Mesothelial cell of epicardium (in vitro differentiated cells): ENCODE data around the gene LDLRAP1. TPM values are rescaled to one million over a fixed set of nuclear protein-coding genes. Genes with fewer than 3 reads are reported as not detected.

Experiments used
- DNase-seq, 2 experiments: peaks; one replicate each; pipeline ENCODE4 v3.0.0; 2021; ENCODE audit warnings: low spot score in 2 of 2; ENCODE audit not compliant: unreplicated experiment in 2 of 2
- H3K27ac Mint-ChIP-seq: 2 replicates; pipeline ENCODE4 v1.8.0; 2021; ENCODE audit warnings: mixed read lengths
- H3K27me3 Mint-ChIP-seq: 2 replicates; pipeline ENCODE4 v1.8.0; 2021; ENCODE audit warnings: low read depth, mixed read lengths
- H3K36me3 Mint-ChIP-seq: 2 replicates; pipeline ENCODE4 v1.8.0; 2021; ENCODE audit warnings: mixed read lengths
- H3K4me1 Mint-ChIP-seq: 2 replicates; pipeline ENCODE4 v1.8.0; 2021; ENCODE audit warnings: mixed read lengths
- H3K4me3 Mint-ChIP-seq: 2 replicates; pipeline ENCODE4 v1.8.0; 2021; ENCODE audit warnings: mild to moderate bottlenecking, moderate library complexity, mixed read lengths
- H3K9me3 Mint-ChIP-seq: 2 replicates; pipeline ENCODE4 v1.8.0; 2021; ENCODE audit warnings: mixed read lengths
- total RNA-seq: library from RNA; stranded (reverse); gene quantifications from 3 replicates; pipeline ENCODE4 v1.2.1, GENCODE V29; 2021
- TF ChIP-seq, protein P1 (sequence below): fragments of 200-600 bp; sonication (generic); IDR thresholded peaks from one replicate; pipeline ENCODE4 v1.5.0; 2021; ENCODE audit warnings: antibody characterized with exemption; ENCODE audit not compliant: unreplicated experiment

Gene LDLRAP1
- total RNA-seq, 1 donor from 2014 or later: 10.0 TPM

DNA sequence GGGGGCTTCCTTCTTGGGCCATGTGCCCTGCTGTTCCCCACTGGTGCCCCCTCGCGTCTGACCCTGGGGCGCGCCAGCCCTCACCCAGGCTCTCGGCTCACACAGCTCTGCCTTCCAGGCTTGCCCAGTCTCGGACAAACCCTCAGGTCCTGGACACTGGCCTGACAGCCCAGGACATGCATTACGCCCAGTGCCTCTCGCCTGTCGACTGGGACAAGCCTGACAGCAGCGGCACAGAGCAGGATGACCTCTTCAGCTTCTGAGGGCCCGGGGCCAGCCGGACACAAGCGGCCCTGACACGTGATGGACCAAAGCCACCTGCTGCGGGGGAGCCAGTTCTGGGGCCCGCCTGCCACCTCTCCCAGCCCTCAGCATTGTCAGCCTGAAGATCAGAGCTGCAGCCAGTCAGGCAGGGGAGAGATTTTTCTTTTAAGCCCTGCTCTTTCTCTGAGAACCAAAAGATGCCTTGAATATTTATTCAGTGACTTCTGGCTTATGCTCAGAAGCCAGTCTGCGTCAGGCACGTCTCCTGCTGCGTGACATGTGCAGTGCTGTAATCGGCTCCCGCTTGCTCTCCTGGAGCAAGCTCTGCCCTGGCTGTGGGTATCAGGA lies 23.4 kb downstream of the LDLRAP1 start:
- H3K36me3 Mint-ChIP-seq: no peaks in the 10 kb centered on the region
- H3K27me3 Mint-ChIP-seq: peaks cover 9% of the 10 kb centered on the region
- no peak overlapping the region for H3K4me3 Mint-ChIP-seq
- peaks cover 45% of the 10 kb centered on the region for H3K4me1 Mint-ChIP-seq
- peak overlapping the region; percentile 50 for H3K27ac Mint-ChIP-seq
- H3K9me3 Mint-ChIP-seq: no peaks in the 10 kb centered on the region
- TF ChIP-seq, protein P1, sequence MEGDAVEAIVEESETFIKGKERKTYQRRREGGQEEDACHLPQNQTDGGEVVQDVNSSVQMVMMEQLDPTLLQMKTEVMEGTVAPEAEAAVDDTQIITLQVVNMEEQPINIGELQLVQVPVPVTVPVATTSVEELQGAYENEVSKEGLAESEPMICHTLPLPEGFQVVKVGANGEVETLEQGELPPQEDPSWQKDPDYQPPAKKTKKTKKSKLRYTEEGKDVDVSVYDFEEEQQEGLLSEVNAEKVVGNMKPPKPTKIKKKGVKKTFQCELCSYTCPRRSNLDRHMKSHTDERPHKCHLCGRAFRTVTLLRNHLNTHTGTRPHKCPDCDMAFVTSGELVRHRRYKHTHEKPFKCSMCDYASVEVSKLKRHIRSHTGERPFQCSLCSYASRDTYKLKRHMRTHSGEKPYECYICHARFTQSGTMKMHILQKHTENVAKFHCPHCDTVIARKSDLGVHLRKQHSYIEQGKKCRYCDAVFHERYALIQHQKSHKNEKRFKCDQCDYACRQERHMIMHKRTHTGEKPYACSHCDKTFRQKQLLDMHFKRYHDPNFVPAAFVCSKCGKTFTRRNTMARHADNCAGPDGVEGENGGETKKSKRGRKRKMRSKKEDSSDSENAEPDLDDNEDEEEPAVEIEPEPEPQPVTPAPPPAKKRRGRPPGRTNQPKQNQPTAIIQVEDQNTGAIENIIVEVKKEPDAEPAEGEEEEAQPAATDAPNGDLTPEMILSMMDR: no peak
- no peak for DNase-seq

DNA sequence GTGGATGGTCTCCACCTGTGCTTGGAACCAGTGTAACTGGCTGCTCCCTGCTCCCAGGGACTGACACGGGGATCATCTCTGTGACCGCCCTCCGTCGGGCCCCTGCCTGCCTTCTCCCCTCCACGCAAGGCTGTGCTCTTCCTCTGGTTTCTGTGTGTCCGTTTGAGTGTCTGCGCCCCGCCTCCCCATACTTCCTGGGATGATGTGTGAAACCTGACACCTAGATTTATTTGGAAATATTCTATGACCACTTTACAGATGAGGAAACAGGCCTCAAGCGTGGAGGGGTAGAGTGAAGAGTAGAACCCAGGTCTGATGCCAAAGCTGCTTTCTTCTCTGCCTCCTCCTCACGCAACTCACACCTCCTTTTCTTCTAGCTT lies 24.3 kb downstream of the LDLRAP1 start:
- no peaks in the 10 kb centered on the region for H3K36me3 Mint-ChIP-seq
- peak overlapping the region; percentile 19 for H3K27ac Mint-ChIP-seq
- H3K4me3 Mint-ChIP-seq: no peak overlapping the region
- peaks cover 42% of the 10 kb centered on the region for H3K4me1 Mint-ChIP-seq
- no peaks in the 10 kb centered on the region for H3K9me3 Mint-ChIP-seq
- TF ChIP-seq, protein P1: no peak
- H3K27me3 Mint-ChIP-seq: peaks cover 15% of the 10 kb centered on the region
- DNase-seq: no peak

DNA sequence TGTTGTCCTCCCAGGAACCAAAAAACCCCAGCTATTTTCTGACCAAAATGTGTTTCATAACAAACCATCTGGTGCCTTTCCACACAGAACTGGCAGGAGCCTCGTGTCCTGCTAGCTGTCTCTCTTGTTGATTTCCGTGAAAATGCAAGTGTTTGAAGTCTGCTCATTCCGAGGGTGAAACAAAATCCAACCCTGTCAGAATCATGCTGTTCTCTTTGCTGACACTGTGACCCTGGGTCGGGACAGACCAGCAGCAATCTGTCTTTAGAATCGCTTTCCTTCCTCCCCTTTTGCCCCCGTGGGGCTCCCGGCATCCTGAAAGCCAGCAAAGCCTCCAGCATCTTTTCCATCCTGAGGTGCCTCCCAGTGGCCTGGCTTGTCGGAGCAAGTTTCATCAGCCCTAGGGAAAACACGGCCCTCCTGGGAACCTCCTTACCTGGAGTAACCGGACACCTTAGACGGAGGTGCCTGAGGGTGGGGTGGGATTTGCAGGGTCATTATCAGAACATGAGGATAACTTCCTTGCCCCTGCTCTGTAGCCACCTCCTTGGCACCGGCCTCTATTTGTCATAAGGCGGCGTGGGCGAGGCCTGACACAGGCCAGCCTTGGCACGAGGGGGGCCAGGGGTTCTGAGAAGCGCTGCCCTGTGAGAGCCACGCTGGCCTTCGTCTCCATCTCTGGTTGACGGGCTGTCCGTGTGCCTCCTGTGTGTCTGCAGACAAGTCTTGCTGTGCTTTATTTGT lies 24.9 kb downstream of the LDLRAP1 start:
- TF ChIP-seq, protein P1: no peak
- H3K4me3 Mint-ChIP-seq: no peak overlapping the region
- H3K36me3 Mint-ChIP-seq: no peaks in the 10 kb centered on the region
- peaks cover 45% of the 10 kb centered on the region for H3K4me1 Mint-ChIP-seq
- H3K27me3 Mint-ChIP-seq: peaks cover 20% of the 10 kb centered on the region
- H3K27ac Mint-ChIP-seq: peak overlapping the region; percentile 35
- H3K9me3 Mint-ChIP-seq: no peaks in the 10 kb centered on the region
- DNase-seq: no peak

DNA sequence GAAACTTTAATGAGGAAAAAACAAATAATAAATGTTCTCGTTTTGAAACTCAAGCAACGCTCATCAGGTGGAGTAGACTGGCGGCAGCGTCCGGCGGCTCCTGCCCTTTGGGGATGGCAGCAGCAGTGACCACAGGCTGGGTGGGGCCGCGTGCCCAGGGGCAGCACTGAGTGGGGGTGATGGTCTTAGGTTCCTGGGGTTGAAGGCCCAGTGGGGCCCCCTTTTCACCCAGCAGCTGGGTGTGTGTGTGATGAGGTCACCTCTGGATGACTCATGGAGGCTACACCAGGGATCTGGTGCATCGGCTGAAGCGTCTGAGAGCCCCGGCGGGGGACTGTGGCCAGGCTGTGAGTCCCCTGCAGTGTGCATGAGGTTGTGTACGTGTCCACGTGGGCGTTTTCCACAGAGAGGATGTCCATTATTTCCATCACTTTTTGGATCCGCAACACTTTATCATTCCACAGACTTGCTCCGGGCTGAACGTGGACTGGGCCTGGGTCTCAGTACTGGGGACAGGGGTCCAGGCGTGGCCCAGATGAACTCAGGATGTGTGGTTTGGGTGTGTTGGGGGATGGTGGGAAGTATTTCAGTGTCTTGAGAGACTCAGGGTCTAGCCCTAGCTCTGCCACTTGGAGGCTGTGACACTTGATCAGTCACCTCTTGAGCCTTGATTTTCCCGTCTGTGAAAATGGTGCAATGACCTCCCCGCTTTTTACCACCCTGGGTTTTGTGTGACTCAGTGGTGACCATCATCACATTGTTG lies 25.6 kb downstream of the LDLRAP1 start:
- no peaks in the 10 kb centered on the region for H3K9me3 Mint-ChIP-seq
- H3K4me1 Mint-ChIP-seq: peaks cover 46% of the 10 kb centered on the region
- no peak overlapping the region for H3K27ac Mint-ChIP-seq
- H3K36me3 Mint-ChIP-seq: no peaks in the 10 kb centered on the region
- no peak overlapping the region for H3K4me3 Mint-ChIP-seq
- TF ChIP-seq, protein P1: no peak
- H3K27me3 Mint-ChIP-seq: peaks cover 25% of the 10 kb centered on the region
- DNase-seq: no peak

DNA sequence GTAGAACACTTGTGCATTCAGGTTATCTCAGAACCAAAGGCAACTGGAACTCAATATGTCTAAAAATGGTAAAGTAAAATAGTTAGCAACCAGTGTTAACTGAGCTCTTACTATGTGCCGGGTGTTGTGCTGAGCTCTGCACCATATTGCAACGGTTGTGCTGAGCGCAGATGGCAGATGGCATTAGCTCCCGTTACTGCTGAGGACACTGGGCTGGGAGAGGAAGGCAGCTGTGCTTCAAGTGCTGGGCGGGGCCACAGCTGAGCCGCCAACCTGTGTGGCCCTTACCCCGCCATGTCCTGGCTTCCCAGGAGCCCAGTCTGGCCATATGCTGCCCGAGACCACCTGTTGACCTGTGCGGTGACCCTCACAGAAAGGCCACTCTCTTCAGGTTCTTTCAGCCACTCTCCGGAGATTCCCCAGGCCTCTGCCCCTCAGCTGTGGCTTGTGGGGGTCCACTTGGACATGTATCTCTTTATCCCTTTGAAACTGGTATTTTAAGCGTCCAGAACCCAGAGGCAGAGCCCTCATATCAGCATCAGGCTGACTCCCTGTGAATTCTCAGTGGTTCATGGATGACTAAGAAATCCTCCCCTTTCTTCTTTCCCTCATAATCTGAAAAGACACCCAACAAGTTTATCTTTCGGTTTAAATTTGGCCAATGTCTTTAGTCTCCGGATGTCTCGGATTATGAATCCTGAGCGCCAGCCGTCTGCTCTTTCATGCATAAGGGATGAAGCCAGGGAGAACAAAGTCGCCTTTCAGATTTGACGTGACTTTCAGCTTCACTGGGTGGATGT lies 26.4 kb downstream of the LDLRAP1 start:
- peak overlapping the region; percentile 21 for H3K27ac Mint-ChIP-seq
- peaks cover 32% of the 10 kb centered on the region for H3K27me3 Mint-ChIP-seq
- peaks cover 46% of the 10 kb centered on the region for H3K4me1 Mint-ChIP-seq
- no peaks in the 10 kb centered on the region for H3K36me3 Mint-ChIP-seq
- no peaks in the 10 kb centered on the region for H3K9me3 Mint-ChIP-seq
- TF ChIP-seq, protein P1: no peak
- H3K4me3 Mint-ChIP-seq: no peak overlapping the region
- no peak for DNase-seq
